HG03520 (cell line): ENCODE measurements around the gene IGF2BP2.

Experiments
- ATAC-seq: cut with Tn5 transposase; IDR thresholded peaks from one replicate; pipeline ENCODE4 v1.9.1; 2021; ENCODE audit warnings: mild to moderate bottlenecking, moderate library complexity; ENCODE audit not compliant: unreplicated experiment

The IGF2BP2 gene

DNA sequence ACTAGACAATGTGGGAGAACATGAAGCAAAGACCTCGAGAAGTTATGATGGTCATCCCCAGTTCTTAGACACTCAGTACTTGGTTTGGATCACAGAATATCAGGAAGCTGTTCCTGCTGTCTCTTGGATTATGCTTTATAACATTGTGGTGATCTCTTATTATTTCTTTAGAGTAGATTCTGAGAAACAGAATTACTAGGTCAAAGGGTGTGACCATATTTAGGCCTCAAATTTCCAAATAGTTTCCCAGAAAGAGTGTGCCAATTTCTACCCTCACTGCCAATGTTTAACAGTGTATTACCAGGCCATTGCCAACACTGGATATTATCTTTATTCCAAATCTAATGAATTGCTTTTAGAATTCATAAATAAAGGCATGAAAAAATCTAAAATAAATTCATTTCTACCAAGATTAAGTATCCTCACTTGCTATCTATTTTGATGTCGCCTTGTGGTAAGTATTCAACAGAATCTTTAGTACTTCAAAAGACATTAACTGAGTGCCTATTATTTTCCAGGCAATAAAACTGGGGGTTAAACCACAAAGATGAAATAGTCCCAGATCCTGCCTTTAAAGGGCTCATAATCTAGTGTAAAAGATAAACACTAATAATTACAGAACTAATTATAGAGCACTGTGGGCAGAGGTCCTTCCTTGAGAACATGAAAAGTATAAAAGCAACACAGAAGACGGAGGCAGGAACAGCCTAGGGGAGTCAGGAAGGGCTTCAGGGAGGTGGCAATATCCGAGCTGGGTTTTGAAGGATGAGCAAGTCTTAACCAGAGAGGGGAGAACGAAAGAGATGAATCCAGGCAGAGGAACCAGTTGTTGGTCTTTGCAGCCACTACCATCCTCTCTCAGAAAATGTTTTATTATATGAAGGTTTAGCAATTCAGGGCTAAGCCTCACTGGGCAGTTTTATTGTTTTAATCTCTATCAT is 86.8 kb downstream of the IGF2BP2 start:
- no peak for ATAC-seq

DNA sequence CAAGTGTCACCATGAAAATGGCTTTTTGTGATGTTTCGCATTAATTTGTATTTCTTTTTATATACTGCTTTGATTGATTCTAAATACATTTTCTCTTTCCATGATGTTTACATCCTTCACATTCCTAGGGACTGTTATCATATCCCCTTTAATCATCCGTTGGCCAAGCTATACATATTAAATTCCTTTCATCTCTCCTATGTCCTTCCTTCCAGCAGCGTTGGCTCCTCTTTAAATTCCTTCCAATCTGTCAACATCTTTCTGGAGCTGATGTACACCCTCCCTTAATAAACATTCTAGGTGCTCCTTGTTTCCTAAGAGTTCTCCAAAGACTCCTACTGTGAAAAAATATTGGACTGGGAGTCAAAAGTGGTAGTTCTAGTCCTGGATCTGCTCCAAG is 87.8 kb downstream of the IGF2BP2 start:
- ATAC-seq, result no peak

DNA sequence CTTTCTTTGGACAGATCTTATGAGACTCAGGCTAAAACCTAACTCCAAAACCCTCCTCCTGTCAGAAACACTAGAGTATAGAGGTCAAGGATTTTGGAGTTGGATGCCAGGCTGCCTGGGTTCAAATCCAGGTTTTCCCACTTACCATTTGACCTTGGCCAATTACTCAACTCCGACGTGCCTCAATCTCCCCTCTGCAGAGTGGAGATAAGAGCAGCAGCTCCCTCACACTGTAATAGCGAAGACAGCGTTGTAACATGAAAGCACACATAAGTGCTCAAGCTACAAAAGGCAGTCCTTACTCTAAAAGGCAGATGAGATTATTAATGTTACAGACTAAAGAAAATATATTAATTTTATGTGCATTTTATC is 90.1 kb downstream of the IGF2BP2 start:
- ATAC-seq, result no peak

DNA sequence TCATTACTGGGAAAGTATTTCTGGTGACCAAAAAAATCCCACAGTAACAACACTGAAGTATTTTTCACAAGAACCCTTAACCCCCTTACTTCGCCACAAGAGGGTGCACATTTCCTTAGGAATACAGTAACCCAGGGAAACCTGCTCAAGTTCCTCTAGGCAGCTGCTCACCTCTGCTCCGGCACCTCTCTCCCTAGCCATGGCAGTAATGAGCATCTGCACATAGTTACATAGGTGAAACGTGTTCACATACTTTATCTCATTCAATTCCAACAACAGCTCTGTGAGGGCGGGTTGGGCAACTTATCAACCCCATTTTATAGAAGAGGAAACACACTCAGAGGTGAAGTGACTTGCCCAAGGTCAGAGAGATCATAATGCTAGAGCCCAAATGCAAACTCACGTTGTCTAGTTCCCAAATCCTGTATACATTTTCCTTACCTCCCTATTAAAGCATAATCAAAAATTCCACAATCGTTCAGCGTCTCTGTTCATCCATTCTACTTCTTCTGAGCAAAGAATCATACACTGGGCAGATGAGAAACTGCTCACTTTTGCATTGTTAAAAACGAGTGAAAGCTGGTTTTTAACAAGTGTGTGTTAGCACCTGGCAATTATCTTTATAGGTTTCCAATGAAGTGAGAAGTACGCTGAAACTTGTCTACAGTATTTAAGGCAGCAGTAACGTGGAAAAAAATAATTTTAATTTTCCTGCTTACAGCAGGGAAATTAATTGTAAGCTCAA is 90.7 kb downstream of the IGF2BP2 start:
- ATAC-seq, result no peak

DNA sequence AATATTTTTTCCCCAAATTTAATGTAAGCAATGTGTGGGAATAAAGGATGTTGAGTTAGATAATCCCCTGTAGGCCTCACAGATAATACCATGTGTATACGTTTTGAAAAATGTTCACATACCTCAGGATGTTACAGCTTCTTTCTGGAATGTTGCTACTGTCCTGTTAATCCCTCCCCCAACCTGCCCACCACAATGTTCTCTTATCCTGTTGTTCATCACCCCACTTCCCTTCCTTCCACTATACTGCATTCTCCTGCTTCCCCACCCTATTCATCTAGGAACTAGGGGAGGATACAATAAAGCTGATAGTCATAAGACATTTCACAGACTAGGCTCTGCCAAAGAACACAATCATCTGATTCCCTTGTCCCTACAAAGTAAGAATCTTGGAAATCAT is 92.1 kb downstream of the IGF2BP2 start:
- ATAC-seq, result no peak

DNA sequence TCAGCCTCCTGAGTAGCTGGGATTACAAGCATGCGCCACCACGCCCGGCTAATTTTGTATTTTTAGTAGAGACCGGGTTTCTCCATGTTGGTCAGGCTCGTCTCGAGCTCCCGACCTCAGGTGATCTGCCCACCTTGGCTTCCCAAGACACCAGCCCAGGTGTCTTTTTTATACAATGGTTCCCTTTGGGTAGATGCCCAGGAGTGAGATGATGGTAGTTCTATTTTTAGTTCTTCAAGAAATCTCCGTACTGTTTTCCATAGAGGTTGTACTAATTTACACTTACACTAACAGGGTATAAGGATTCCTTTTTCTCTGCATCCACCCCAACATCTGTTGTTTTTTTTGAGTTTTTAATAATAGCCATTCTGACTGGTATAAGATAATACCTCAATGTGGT is 94.3 kb downstream of the IGF2BP2 start:
- no peak for ATAC-seq

DNA sequence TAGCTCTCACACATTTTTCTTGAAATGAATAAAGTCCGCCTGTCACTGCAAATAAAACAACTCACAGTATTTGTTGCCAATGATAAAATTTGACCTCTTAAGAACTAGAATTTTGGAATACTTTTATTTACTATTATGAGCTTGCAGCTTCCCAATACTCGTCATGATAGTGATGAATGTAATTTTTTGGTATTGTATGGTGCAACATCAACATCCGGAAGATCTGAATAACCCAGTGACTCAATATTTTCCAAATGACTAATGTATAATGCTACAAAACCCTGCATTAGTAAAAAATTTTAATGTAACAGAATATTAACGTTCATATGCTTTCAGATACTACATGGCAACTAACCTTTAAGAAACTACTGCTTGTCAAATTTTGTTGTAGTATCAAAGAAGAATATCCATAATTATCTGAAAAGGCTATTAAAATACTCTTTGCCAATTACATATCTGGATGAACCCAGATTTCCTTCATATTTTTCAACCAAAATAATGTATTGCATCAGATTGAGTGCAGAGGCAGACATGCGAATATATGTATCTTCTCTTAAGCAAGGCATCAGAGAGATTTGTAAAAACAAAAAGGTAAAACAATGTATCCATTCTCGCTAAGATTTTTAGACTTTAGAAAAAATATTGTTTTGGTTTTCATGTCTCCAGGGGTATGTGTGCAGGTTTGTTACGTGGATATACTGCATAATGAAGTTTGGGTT is 95.3 kb downstream of the IGF2BP2 start:
- ATAC-seq, result no peak

DNA sequence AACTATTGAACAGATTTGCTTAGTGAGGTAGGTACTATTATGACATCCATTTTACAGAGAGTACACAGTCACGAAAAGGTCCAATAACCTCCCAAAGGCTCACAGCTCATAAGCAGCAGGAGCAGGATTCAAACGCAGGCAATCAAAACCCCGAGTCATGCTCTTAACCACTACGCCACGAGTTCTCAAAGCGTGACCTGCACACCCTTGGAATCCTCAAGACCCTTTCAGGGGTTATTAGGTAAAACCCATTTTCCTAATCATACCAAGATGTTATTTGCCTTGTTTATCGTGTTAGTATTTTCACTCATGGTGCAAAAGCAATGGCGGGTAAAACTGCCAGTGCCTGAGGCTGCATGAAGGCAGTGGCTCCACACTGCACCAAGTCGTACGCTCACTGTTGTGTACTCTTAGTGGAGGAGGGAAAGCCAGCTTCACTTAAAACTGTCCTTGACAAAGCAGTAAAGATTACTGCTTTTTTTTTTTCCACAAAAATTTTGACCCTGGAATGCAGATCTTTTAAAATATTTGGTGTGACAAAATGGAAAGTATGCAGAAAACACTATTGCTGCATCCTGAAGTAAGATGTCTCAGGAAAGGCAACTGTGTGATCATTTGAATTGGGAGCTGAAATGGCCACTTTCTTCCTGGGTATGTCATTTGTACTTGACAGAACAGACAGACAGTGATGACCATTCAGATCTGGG is 96.1 kb downstream of the IGF2BP2 start:
- ATAC-seq, result no peak

DNA sequence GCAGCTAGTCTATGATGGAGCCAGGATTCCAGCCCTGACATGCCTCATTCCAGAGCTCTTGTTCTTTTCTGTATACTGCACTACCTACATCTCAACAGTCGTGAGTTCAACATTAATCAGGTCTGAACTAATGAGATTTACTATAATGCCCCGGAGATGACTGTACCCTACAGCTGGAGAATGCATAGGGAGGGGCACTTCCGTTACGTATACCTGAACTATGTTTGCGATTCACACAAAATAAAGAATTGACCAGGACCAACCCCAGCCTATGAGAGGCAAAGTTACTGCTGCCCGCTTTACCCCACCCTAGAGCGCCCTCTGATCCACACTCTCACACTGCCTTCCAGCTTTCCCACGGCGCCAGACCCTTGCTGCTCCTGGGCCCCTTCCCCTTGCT is 97.0 kb downstream of the IGF2BP2 start:
- ATAC-seq, result no peak

DNA sequence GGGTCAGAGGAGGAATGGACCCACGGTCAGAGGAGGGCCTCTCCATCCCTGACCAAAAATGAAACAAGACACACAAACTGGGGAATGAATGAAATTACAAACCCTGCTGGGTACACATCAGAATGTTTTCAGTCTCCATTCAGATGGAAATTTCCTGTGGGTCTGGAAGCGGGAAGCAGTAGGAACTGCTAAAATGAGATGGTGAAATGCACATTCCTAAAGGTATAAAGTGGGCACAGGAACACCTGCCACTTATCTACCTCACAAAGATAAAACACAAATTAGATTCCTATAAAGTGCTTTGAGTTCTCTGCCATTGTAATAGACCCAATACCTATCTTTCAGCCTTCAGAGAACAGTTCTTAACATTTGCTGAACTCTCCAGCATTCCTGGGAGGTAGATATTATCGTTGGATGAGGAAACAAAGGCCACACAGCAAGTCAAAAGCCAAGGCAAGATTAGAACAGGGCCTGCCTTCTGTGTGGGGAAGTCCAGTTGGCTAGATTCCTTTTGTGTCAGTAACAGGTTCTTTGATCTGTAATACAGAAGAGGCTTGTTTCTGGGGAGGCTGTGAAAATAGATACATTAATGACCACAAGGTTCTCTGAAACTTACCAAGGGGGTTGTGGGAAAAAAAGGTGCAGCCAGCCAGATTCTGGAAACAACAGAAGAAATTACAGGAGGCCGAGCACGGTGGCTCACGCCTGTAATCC is 98.4 kb downstream of the IGF2BP2 start:
- no peak for ATAC-seq

DNA sequence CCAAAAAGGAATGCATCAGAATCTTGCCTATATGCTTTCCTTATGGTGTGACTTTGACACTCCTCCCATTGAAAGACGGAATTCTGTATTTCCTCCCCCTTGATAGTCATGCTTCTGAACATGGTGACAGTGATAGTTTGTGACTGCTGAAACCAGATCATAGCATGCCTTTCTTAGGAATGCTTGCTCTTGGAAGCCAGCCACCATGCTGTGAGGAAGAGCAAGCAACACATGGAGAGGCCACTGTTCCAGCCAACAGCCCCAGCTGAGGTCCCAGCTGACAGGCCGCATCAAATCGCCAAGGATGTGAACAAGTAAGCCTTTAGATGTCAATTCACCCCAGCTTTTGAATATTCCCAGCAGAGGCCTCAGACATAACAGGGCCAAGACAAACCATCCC is 100.1 kb downstream of the IGF2BP2 start:
- no peak for ATAC-seq

DNA sequence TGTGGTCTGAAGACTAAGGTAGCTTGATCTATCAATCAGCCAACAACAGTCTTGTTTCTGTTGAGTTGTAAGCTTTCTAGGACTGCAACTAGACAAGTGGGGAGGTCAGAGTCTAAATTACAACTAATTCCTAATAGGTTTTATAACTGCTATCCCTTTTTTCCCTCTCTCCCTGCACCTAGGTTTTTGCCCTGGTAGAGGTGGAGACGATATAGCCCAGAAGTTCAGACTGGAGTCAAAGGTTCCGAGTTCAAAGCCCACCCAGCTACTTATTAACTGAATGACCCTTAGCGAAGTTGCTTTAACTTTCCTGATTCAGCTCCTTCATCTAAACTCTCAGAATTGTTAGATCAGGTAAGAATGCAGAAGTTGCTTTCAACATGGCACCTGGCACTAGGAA is 100.6 kb downstream of the IGF2BP2 start:
- no peak for ATAC-seq

DNA sequence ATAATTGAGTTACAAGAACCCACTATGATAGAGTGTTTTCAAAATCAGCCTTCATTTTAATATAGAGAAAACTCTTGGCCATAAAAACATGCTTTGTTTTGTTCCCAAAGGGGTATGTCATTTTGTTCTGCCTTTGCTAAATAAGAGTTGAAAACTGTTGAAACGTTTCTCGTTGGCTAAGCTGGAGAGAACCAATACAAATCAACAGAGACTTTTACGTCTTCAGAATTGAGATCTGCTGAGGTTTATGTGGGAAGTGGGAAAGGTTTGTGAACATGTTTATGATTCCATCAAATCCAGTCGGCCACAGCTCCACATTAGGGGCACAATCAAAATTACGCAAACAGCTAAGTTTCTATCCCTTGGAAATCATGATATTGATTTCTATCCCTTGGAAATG is 102.0 kb downstream of the IGF2BP2 start:
- no peak for ATAC-seq

DNA sequence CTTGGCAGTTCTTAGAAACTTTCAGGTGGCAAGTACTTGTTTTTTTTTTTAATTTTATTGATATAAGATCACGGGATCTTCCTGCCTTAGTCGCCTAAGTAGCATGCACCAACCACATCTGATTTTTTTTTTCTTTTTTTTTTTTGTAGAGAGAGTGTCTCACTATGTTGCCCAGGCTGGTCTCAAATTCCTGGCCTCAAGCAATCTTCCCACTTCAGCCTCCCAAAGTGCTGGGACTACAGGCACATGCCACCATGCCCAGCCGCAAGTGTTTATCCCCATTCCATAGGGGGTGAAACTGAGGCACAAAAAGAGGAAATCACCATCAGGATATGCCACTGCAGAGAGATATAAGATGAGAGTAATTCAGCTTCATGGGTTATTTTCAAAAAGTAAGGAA is 102.9 kb downstream of the IGF2BP2 start:
- ATAC-seq, result no peak

DNA sequence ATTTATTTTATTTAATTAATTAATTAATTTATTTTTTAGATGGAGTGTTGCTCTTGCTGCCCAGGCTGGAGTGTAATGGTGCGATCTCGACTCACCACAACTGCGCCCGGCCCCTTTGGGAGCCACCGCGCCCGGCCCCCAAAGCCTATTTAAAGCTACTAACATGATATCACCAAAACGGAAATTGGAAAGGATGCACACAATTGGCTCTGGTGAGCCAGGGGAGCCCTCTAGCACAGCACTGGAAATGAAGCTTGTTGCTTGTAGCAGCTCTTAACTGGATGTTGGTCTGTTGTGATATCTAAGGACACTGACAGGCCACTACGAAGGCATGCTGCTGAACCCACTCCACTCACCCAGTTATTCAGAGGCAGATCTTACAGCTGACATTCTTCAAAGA is 104.5 kb downstream of the IGF2BP2 start:
- ATAC-seq, result no peak

DNA sequence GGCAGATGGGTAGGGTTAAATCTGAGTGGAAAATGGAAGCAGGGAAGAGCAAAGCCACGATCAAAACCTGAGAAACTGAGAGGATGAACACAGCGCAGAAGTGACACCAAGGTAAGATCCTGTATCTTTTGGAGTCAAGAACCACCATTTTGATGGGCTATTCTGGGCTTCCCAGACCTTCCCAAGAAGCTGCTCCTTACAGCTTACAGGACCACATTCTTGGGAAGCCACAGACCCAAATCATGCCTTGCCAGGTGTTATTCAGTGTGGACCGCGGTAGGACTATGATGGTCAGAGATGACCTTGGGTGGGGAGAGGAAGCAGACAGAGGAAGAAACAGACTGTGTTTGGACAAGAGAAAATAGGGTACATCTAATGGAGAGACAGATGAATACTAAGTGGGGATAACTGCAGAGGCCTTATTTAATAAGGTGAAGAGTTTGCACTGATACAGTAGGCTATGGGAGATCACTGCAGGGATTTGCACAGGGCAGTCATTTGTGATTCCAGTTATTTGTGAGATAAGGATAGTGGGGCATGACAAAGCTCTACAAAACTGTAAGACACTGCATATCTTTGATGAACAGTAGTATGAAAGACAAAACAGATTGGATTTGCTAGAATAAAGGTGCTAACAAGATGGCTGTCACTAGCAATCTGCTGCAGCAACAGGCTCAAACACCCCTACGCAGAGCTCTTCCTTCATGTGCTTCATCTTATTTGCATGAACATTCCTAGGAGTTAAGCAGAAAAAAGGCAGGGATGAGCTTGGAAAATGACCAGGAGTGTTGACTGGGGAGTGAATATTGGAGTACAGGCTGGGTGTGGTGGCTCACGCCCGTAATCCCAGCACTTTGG is 105.9 kb downstream of the IGF2BP2 start:
- no peak for ATAC-seq

DNA sequence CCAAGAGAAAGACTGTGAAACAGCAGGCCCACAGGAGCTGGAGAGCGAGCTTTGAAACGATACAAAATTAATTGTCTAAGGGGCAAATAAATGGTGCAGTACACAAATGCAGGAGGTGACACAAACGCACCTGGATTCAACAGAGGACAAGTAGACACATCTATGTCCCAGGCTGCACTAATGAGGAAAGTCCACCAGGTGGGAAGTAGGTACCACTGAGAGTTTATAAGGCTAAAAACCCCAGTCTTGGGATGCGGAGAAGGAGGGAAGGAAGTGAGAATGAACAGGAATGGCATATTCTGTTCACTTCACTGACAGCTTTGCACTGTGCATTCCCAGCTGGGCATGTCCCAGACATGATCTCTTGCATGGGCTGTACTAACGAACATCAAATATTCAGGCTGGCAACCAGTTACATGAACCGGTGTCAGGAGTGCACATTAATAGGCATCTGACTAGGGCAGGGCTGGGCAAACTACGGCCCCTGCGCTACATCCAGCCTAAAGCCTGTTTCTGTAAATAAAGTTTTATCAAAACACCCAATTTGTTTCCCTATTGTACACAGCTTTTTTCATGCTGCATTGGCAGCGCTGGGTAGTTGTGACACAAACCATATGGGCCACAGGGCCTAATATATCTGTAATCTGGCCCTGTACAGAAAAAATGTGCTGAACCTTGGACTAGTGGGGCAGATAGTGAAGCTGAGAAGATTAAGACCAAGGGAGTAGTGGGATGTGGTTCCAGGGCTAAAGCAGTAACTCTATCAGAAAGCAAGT is 107.0 kb downstream of the IGF2BP2 start:
- ATAC-seq, result no peak

DNA sequence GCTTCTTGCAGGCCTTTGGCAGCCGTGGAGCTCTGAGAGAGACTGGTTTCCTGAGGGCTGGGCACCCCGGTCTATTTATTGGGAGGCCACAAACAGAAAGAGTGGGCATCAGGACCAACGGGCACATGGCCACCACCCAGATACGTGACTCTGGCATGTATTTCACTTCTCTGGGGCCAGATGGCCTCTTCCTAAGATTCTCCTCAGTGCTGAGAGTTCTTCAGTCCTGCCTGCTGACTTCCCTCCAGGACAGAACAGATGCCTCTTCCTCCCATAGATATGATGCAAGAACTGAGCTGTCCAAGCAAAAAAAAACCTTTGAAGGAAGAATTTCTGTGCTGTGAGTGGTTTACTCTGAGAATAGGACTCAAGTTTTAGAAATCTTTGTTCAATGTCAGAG is 107.7 kb downstream of the IGF2BP2 start:
- no peak for ATAC-seq
